VCaP (cell line): ENCODE results near the gene FAT2.

Experiments
- H3K27ac ChIP-seq: fragments of 450-650 bp; 2 replicates; pipeline ENCODE4 v1.5.1; 2017
- CTCF ChIP-seq: fragments of 450-650 bp; conservative IDR thresholded peaks from 2 replicates; pipeline ENCODE4 v1.5.1; 2017; ENCODE audit warnings: mild to moderate bottlenecking, moderate library complexity

Gene FAT2

GRCh38 chr5:151630088-151630487 lies 39.0 kb upstream of the FAT2 start:
- no peak overlapping the region for H3K27ac ChIP-seq
- no peak for TF ChIP-seq CTCF

GRCh38 chr5:151628112-151628823 lies 37.1 kb upstream of the FAT2 start:
- no peak overlapping the region for H3K27ac ChIP-seq
- no peak for TF ChIP-seq CTCF

GRCh38 chr5:151627650-151628049 lies 36.5 kb upstream of the FAT2 start:
- no peak for TF ChIP-seq CTCF
- H3K27ac ChIP-seq = no peak overlapping the region

- H3K27ac ChIP-seq = no peak overlapping the region
- TF ChIP-seq CTCF = no peak
Observed at GRCh38 chr5:151625285-151625684, 34.2 kb upstream of the FAT2 start.

GRCh38 chr5:151624476-151624875 lies 33.3 kb upstream of the FAT2 start:
- no peak overlapping the region for H3K27ac ChIP-seq
- no peak for TF ChIP-seq CTCF

GRCh38 chr5:151622367-151623088 lies 31.4 kb upstream of the FAT2 start:
- no peak overlapping the region for H3K27ac ChIP-seq
- no peak for TF ChIP-seq CTCF

GRCh38 chr5:151620461-151620840 lies 29.3 kb upstream of the FAT2 start:
- H3K27ac ChIP-seq = no peak overlapping the region
- no peak for TF ChIP-seq CTCF
